Kidney (tissue), 14 donors: ENCODE data around the gene ST6GAL2. TPM values are rescaled to one million over a fixed set of nuclear protein-coding genes. Genes with fewer than 3 reads are reported as not detected.

Source experiments
- DNase-seq, 5 donors: peaks; one replicate each; pipeline ENCODE4 v3.0.0-alpha.2; 2013 to 2020
- FAIRE-seq: peaks from 2 replicates; lab custom pipeline; 2012; peaks lifted over from hg19 to GRCh38; lab: Jason Lieb, UNC
- H3K27ac ChIP-seq, 2 donors: one replicate each; pipeline ENCODE4 v1.7.0; 2013; ENCODE audit warnings: low read depth in 2 of 2, low read length in 2 of 2, inconsistent platforms in 1 of 2
- H3K27me3 ChIP-seq: one replicate; pipeline ENCODE4 v1.7.1; 2013; ENCODE audit warnings: low read length, inconsistent platforms; ENCODE audit not compliant: control insufficient read depth, insufficient read depth
- H3K36me3 ChIP-seq, 3 donors: one replicate each; pipeline versions ENCODE4 v1.7.0 to v1.7.1; 2013; ENCODE audit warnings: low read length in 3 of 3, control low read depth in 1 of 3, inconsistent platforms in 1 of 3; ENCODE audit not compliant: insufficient read depth in 3 of 3, control insufficient read depth in 2 of 3
- H3K4me1 ChIP-seq, 3 donors: one replicate each; pipeline versions ENCODE4 v1.7.0 to v1.7.1; 2013; ENCODE audit warnings: low read length in 3 of 3, inconsistent platforms in 1 of 3, low read depth in 1 of 3; ENCODE audit not compliant: control insufficient read depth in 2 of 3, insufficient read depth in 2 of 3
- H3K4me3 ChIP-seq, 3 donors: one replicate each; pipeline versions ENCODE4 v1.7.0 to v1.8.1; 2013; ENCODE audit warnings: low read length in 3 of 3, control low read depth in 1 of 3, inconsistent platforms in 1 of 3
- H3K9ac ChIP-seq, 3 donors: one replicate each; pipeline versions ENCODE4 v1.7.0 to v1.7.1; 2013; ENCODE audit warnings: low read length in 3 of 3, control low read depth in 1 of 3, inconsistent platforms in 1 of 3
- H3K9me3 ChIP-seq, 3 donors: one replicate each; pipeline versions ENCODE4 v1.7.0 to v1.7.1; 2013; ENCODE audit warnings: low read length in 3 of 3, control low read depth in 1 of 3, inconsistent platforms in 1 of 3; ENCODE audit not compliant: control insufficient read depth in 2 of 3, insufficient read depth in 1 of 3
- intact Hi-C: fragments of 100-400 bp; cut with DNase I; formaldehyde crosslinking; loops from one replicate; pipeline ENCODE4 v1.11.1; 2022
- polyA plus RNA-seq: library from polyadenylated mRNA; stranded (reverse); fragments of 350-450 nt; fragmentation: Illumina TruSeq; extraction: RNeasy Lipid Tissue Mini Kit (QIAGEN cat#74804); gene quantifications from one replicate; pipeline ENCODE4 v1.2.3, GENCODE V29; 2014; ENCODE audit warnings: low read depth, low replicate concordance; ENCODE audit not compliant: insufficient read depth
- total RNA-seq: library from RNA; stranded (reverse); fragmentation: NEBNext Ultra II Directional; extraction: Animal tissue kit (Norgen Biotek cat#: 25700); gene quantifications from one replicate; pipeline ENCODE4 v1.2.1, GENCODE V29; 2021
- TF ChIP-seq, protein P1 (sequence below): IDR thresholded peaks from 3 replicates; pipeline ENCODE4 v1.5.1; 2012; ENCODE audit warnings: mild to moderate bottlenecking, moderate library complexity, borderline replicate concordance; ENCODE audit not compliant: insufficient read depth; ENCODE audit errors: extremely low read depth
- donor health status: control.
- donor health status: control.
- donor health status: control.
- donor health status: control.
- donor health status: control.
- donor health status: DM: yes; HTN: yes; CAD: no.
- donor health status: Normal renal cell carcinoma (clear cell type).

Gene ST6GAL2
- total and polyA plus RNA-seq, 2 donors from 2014 or later: 0.22 to 1.2 TPM

DNA sequence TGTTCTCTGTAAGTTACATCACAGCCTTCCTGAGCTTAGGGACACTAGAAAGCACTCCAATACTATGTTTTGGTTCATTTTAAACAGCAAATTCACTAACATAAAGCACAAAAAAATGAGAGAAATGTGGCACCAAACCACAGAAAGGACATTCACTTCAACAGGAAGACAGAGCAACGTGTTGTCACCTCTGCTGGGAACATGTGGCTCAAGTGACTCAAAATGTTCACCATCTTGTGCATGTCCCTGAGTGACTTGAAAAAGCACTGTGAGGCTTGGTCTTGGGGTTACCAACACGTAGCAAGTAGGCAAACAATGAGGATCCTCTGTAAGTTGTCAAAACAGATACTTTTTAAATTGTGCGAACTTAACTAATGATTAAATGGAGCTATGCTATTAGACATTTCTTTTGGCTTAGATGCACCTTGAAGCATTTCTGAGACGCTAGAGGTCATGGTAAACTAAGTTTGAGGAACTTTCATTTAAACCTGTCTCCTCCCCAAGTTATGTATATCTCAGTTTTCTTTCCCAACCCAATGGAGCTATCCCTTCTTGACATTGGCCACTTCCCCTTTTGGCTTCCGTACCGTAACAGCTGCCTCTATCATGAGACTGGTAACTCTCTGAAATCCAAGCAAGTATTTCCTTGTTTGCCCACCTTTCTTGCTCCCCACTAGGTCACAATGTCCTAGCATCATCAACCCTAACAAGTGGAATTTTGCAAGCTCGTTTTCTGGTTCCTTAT is 14.0 kb upstream of the ST6GAL2 start:
- Histone ChIP-seq H3K27ac (no peak overlapping the region), H3K4me1 (no peaks in the 10 kb centered on the region), H3K4me3 (no peak overlapping the region), H3K36me3 (no peaks in the 10 kb centered on the region), H3K9ac (no peak overlapping the region), H3K27me3 (no peaks in the 10 kb centered on the region), H3K9me3 (no peaks in the 10 kb centered on the region)
- DNase-seq (no peak), FAIRE-seq (no peak)
- intact Hi-C loops: no loop called here
- TF ChIP-seq, protein P1, sequence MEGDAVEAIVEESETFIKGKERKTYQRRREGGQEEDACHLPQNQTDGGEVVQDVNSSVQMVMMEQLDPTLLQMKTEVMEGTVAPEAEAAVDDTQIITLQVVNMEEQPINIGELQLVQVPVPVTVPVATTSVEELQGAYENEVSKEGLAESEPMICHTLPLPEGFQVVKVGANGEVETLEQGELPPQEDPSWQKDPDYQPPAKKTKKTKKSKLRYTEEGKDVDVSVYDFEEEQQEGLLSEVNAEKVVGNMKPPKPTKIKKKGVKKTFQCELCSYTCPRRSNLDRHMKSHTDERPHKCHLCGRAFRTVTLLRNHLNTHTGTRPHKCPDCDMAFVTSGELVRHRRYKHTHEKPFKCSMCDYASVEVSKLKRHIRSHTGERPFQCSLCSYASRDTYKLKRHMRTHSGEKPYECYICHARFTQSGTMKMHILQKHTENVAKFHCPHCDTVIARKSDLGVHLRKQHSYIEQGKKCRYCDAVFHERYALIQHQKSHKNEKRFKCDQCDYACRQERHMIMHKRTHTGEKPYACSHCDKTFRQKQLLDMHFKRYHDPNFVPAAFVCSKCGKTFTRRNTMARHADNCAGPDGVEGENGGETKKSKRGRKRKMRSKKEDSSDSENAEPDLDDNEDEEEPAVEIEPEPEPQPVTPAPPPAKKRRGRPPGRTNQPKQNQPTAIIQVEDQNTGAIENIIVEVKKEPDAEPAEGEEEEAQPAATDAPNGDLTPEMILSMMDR: no peak

GRCh38 chr2:106894545-106894944 is 8.6 kb upstream of the ST6GAL2 start:
- DNase-seq (no peak), FAIRE-seq (no peak)
- intact Hi-C loops: no loop called here
- no peak overlapping the region for H3K4me3 ChIP-seq
- no peaks in the 10 kb centered on the region for H3K27me3 ChIP-seq
- H3K9me3 ChIP-seq: no peaks in the 10 kb centered on the region
- H3K36me3 ChIP-seq: no peaks in the 10 kb centered on the region
- TF ChIP-seq, protein P1: no peak
- no peak overlapping the region for H3K27ac ChIP-seq
- no peaks in the 10 kb centered on the region for H3K4me1 ChIP-seq
- no peak overlapping the region for H3K9ac ChIP-seq

GRCh38 chr2:106892048-106892447 is 6.1 kb upstream of the ST6GAL2 start:
- intact Hi-C loops: no loop called here
- H3K4me3 ChIP-seq: no peak overlapping the region
- DNase-seq (no peak), FAIRE-seq (no peak)
- no peaks in the 10 kb centered on the region for H3K9me3 ChIP-seq
- H3K36me3 ChIP-seq: no peaks in the 10 kb centered on the region
- TF ChIP-seq, protein P1: no peak
- H3K4me1 ChIP-seq: peaks cover 0 to 2% (median 0%) of the 10 kb centered on the region in 3 donors
- H3K9ac ChIP-seq: no peak overlapping the region
- H3K27ac ChIP-seq: no peak overlapping the region
- no peaks in the 10 kb centered on the region for H3K27me3 ChIP-seq
